Karpas-422 (cell line): ENCODE data around the gene TIMP1. TPM values are rescaled to one million over a fixed set of nuclear protein-coding genes. Genes with fewer than 3 reads are reported as not detected.

Experiments
- DNase-seq: peaks from one replicate; pipeline ENCODE4 v3.0.0-alpha.2; 2015
- H2AFZ ChIP-seq: fragments of 200-600 bp; sonication (generic); 2 replicates; pipeline ENCODE4 v1.6.1; 2014; ENCODE audit warnings: antibody characterized with exemption, low read length, mixed read lengths
- H3K27ac ChIP-seq: fragments of 200-600 bp; sonication (generic); 2 replicates; pipeline ENCODE4 v1.5.1; 2014; ENCODE audit warnings: mild to moderate bottlenecking, low read length, moderate library complexity
- H3K27me3 ChIP-seq: fragments of 200-600 bp; sonication (generic); 2 replicates; pipeline ENCODE4 v1.6.1; 2014; ENCODE audit warnings: low read length, mixed read lengths
- H3K36me3 ChIP-seq: fragments of 200-600 bp; sonication (generic); 2 replicates; pipeline ENCODE4 v1.6.1; 2014; ENCODE audit warnings: low read length, mixed read lengths; ENCODE audit not compliant: insufficient read depth
- H3K4me1 ChIP-seq: fragments of 200-600 bp; sonication (generic); 2 replicates; pipeline ENCODE4 v1.6.1; 2014; ENCODE audit warnings: mild to moderate bottlenecking, low read length, mixed read lengths
- H3K4me2 ChIP-seq: fragments of 200-600 bp; sonication (generic); 2 replicates; pipeline ENCODE4 v1.6.1; 2014; ENCODE audit warnings: low read length, low read depth, mild to moderate bottlenecking; ENCODE audit not compliant: poor library complexity, severe bottlenecking
- H3K4me3 ChIP-seq: fragments of 200-600 bp; sonication (generic); 2 replicates; pipeline ENCODE4 v1.5.1; 2014; ENCODE audit warnings: mild to moderate bottlenecking, antibody characterized with exemption, low read length, mixed read lengths
- H3K79me2 ChIP-seq: fragments of 200-600 bp; sonication (generic); 2 replicates; pipeline ENCODE4 v1.6.1; 2014; ENCODE audit warnings: mild to moderate bottlenecking, low read length, mixed read lengths
- H3K9ac ChIP-seq: fragments of 200-600 bp; sonication (generic); 2 replicates; pipeline ENCODE4 v1.6.0; 2014; ENCODE audit warnings: low read length
- H3K9me2 ChIP-seq: fragments of 200-600 bp; sonication (generic), shearing (Covaris generic); replicated peaks from 2 replicates; pipeline ENCODE4 v1.6.0; 2014; ENCODE audit warnings: mild to moderate bottlenecking, low read length, moderate library complexity; ENCODE audit not compliant: insufficient read depth
- H3K9me3 ChIP-seq: fragments of 300-700, 200-600 bp; sonication (generic); 2 replicates; pipeline ENCODE4 v1.6.1; 2014; ENCODE audit warnings: low read length, mixed read lengths
- H4K20me1 ChIP-seq: fragments of 200-600 bp; sonication (generic); 2 replicates; pipeline ENCODE4 v1.6.1; 2014; ENCODE audit warnings: mild to moderate bottlenecking, antibody characterized with exemption, low read length, low read depth; ENCODE audit not compliant: insufficient read depth
- total RNA-seq: library from RNA; depleted of rRNA; stranded (reverse); fragments of >200 nt; shearing (Covaris generic); gene quantifications from 2 replicates; pipeline ENCODE4 v1.2.3, GENCODE V29; 2014; ENCODE audit warnings: low replicate concordance

Gene TIMP1
- total RNA-seq, 1 experiment from 2014 or later = 0.56 TPM

- no peaks in the 10 kb centered on the region for H3K4me1 ChIP-seq
- H3K4me2 ChIP-seq = no peak overlapping the region
- H3K36me3 ChIP-seq = no peaks in the 10 kb centered on the region
- DNase-seq = no peak
- H2AFZ ChIP-seq = no peak overlapping the region
- no peaks in the 10 kb centered on the region for H3K9me3 ChIP-seq
- H3K4me3 ChIP-seq = no peak overlapping the region
- no peaks in the 10 kb centered on the region for H3K79me2 ChIP-seq
- no peaks in the 10 kb centered on the region for H4K20me1 ChIP-seq
- H3K27ac ChIP-seq = no peak overlapping the region
- H3K9ac ChIP-seq = no peak overlapping the region
- H3K9me2 ChIP-seq = no peaks in the 10 kb centered on the region
- H3K27me3 ChIP-seq = no peaks in the 10 kb centered on the region
These were observed 6.0 kb upstream of the TIMP1 start for GRCh38 chrX:47576021-47576898.

- no peaks in the 10 kb centered on the region for H3K36me3 ChIP-seq
- no peaks in the 10 kb centered on the region for H3K9me3 ChIP-seq
- H3K27me3 ChIP-seq = no peaks in the 10 kb centered on the region
- H3K9me2 ChIP-seq = no peaks in the 10 kb centered on the region
- H3K4me2 ChIP-seq = no peak overlapping the region
- no peak for DNase-seq
- no peaks in the 10 kb centered on the region for H4K20me1 ChIP-seq
- H3K27ac ChIP-seq = no peak overlapping the region
- no peak overlapping the region for H3K4me3 ChIP-seq
- no peaks in the 10 kb centered on the region for H3K79me2 ChIP-seq
- H2AFZ ChIP-seq = no peak overlapping the region
- H3K9ac ChIP-seq = no peak overlapping the region
- no peaks in the 10 kb centered on the region for H3K4me1 ChIP-seq
These were observed 4.8 kb upstream of the TIMP1 start for GRCh38 chrX:47577424-47577823.

DNA sequence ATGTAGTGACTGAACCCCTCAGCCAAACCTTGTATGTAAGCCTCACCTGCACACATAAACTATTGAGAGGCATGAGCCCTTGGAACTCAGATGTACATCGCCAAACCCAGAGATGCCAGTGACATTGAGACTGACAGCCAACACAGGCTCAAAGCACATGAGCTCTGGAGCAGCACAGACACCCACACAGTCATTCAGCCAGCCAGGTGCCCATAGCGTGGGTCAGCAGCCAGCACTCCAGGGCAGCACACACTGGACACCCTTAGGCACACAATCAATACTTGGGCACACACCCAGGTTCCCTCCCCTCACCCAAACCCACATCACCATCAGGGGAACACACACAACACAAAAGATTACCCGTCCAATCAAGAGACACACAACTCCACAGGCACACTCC is 4.3 kb upstream of the TIMP1 start:
- Histone ChIP-seq H3K79me2 (no peaks in the 10 kb centered on the region), H4K20me1 (no peaks in the 10 kb centered on the region), H3K9ac (no peak overlapping the region), H3K4me3 (no peak overlapping the region), H3K9me3 (no peaks in the 10 kb centered on the region), H3K4me2 (no peak overlapping the region), H3K9me2 (no peaks in the 10 kb centered on the region), H3K27me3 (no peaks in the 10 kb centered on the region), H3K36me3 (no peaks in the 10 kb centered on the region), H3K27ac (no peak overlapping the region), H3K4me1 (no peaks in the 10 kb centered on the region), H2AFZ (no peak overlapping the region)
- DNase-seq = no peak

DNA sequence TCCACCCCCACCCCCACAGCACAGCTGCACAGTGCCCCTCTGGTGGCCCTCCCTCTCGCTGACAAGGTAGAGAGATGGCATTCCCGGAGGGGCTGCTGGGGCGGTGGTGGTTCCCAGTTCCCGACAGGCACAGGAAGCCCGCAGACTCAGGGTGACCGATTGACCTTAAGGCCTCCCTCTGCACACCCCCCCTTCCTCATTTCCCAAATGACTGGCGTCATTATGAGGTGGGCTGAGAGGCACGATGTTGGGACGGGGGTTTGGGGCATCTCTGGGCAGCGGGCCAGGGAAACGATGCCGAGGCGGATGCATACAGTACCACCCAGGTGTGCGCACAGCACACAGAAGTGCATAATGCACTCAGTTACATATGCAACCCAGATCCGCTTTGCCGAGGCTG is 3.5 kb upstream of the TIMP1 start:
- no peak for DNase-seq
- Histone ChIP-seq H3K9ac (no peak overlapping the region), H3K79me2 (no peaks in the 10 kb centered on the region), H3K4me1 (no peaks in the 10 kb centered on the region), H3K9me3 (no peaks in the 10 kb centered on the region), H4K20me1 (no peaks in the 10 kb centered on the region), H3K4me2 (no peak overlapping the region), H3K27me3 (no peaks in the 10 kb centered on the region), H3K9me2 (no peaks in the 10 kb centered on the region), H3K4me3 (no peak overlapping the region), H2AFZ (no peak overlapping the region), H3K36me3 (no peaks in the 10 kb centered on the region), H3K27ac (no peak overlapping the region)

- Histone ChIP-seq H3K9me3 (no peaks in the 10 kb centered on the region), H3K9ac (no peak overlapping the region), H2AFZ (no peak overlapping the region), H3K79me2 (no peaks in the 10 kb centered on the region), H3K27me3 (no peaks in the 10 kb centered on the region), H3K27ac (no peak overlapping the region), H3K9me2 (no peaks in the 10 kb centered on the region), H4K20me1 (no peaks in the 10 kb centered on the region), H3K4me2 (no peak overlapping the region), H3K36me3 (no peaks in the 10 kb centered on the region), H3K4me1 (no peaks in the 10 kb centered on the region), H3K4me3 (no peak overlapping the region)
- DNase-seq = no peak
These were observed 2.7 kb upstream of the TIMP1 start for GRCh38 chrX:47579537-47579936.

DNA sequence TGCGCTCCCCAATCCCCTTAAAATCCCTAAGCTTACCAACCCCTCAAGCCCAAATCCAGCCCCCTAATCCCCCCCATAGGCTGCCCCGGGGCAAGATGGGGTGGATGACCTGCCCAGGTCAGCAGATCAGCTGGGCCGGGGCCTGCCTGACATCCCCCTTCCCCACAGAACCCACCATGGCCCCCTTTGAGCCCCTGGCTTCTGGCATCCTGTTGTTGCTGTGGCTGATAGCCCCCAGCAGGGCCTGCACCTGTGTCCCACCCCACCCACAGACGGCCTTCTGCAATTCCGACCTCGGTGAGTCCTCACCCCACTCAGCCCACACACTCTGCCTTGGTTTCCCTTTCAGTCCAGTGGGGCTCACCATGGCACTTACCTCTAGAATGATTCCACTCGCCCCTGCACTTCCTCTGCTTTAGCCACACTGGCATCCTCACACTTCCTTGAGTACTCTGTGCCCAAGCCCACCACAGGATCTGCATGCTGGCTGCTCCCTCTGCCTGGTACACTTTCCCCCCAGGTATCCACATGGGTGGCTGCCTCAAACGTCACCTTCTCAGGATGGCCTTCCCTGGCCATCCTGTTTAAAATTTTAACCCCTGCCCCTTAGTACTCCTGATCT is 1.1 kb downstream of the TIMP1 start:
- H4K20me1 ChIP-seq = no peaks in the 10 kb centered on the region
- H3K4me3 ChIP-seq = no peak overlapping the region
- H3K4me1 ChIP-seq = no peaks in the 10 kb centered on the region
- H3K36me3 ChIP-seq = no peaks in the 10 kb centered on the region
- H3K27me3 ChIP-seq = no peaks in the 10 kb centered on the region
- no peak overlapping the region for H3K4me2 ChIP-seq
- no peak for DNase-seq
- no peaks in the 10 kb centered on the region for H3K9me3 ChIP-seq
- H3K9ac ChIP-seq = no peak overlapping the region
- H3K9me2 ChIP-seq = no peaks in the 10 kb centered on the region
- no peak overlapping the region for H2AFZ ChIP-seq
- no peaks in the 10 kb centered on the region for H3K79me2 ChIP-seq
- H3K27ac ChIP-seq = no peak overlapping the region

DNA sequence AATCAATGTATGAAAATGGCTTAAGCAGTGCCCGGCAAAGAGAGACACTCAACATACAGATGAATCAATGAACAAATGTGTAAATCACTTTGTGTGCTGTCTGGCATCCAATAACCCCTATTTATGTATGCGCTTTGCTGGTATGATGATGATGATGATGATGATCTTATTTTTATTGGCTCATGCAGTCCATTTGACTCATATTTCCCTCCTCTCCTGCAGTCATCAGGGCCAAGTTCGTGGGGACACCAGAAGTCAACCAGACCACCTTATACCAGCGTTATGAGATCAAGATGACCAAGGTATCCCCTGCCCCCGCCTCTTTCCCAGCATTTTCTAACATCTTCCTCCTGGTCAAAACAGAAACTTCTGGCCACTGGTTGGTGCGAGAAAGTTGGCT is 2.5 kb downstream of the TIMP1 start:
- H4K20me1 ChIP-seq = no peaks in the 10 kb centered on the region

DNA sequence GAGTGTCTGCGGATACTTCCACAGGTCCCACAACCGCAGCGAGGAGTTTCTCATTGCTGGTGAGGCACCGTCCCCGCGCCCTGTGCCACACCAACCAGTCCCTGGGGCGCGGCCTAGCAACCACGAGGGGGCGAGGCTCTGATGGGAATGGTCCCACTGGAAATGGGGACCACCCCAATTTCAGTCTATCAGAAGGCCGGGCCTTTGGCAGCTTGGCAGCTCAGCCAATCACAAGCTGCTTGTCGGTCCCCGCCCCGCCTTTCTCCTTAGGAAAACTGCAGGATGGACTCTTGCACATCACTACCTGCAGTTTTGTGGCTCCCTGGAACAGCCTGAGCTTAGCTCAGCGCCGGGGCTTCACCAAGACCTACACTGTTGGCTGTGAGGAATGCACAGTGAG is 3.0 kb downstream of the TIMP1 start:
- H3K27me3 ChIP-seq = no peaks in the 10 kb centered on the region
- H2AFZ ChIP-seq = no peak overlapping the region
- H3K4me3 ChIP-seq = no peak overlapping the region
- H3K9me3 ChIP-seq = no peaks in the 10 kb centered on the region
- H4K20me1 ChIP-seq = no peaks in the 10 kb centered on the region
- no peak overlapping the region for H3K27ac ChIP-seq
- H3K9me2 ChIP-seq = no peaks in the 10 kb centered on the region
- H3K9ac ChIP-seq = no peak overlapping the region
- H3K4me1 ChIP-seq = no peaks in the 10 kb centered on the region
- H3K4me2 ChIP-seq = no peak overlapping the region
- no peak for DNase-seq
- no peaks in the 10 kb centered on the region for H3K36me3 ChIP-seq
- no peaks in the 10 kb centered on the region for H3K79me2 ChIP-seq

More for the DNA sequence above, 2.5 kb downstream of the TIMP1 start:
- Histone ChIP-seq H3K4me1 (no peaks in the 10 kb centered on the region), H3K79me2 (no peaks in the 10 kb centered on the region), H3K9me2 (no peaks in the 10 kb centered on the region), H3K27ac (no peak overlapping the region), H3K36me3 (no peaks in the 10 kb centered on the region), H3K9me3 (no peaks in the 10 kb centered on the region), H3K4me2 (no peak overlapping the region), H3K27me3 (no peaks in the 10 kb centered on the region), H3K4me3 (no peak overlapping the region), H3K9ac (no peak overlapping the region), H2AFZ (no peak overlapping the region)
- DNase-seq = no peak
